Common myeloid progenitor, CD34-positive (primary cell): ENCODE data around the gene FKBP15.

ENCODE experiments used
- CTCF ChIA-PET: fragments of 350-600 bp; sonication (Branson Sonifier 250); formaldehyde crosslinking; loops from one replicate; lab custom pipeline; 2021; ENCODE audit warnings: antibody characterized with exemption; lab: Charles Lee
- POLR2A ChIA-PET: fragments of 350-600 bp; sonication (Branson Sonifier 250); formaldehyde crosslinking; loops from one replicate; lab custom pipeline; 2021; ENCODE audit warnings: antibody characterized with exemption; lab: Charles Lee
- DNase-seq, 3 donors: peaks; one replicate each; pipeline versions ENCODE4 v3.0.0 to v3.0.0-alpha.2; 2013
- H3K27ac ChIP-seq, 2 experiments: 1 replicate in 1 of 2; 2 replicates in 1 of 2; pipeline ENCODE4 v1.7.0; 2013; ENCODE audit warnings: inconsistent platforms in 2 of 2, low read length in 2 of 2, mild to moderate bottlenecking in 2 of 2, low read depth in 1 of 2, moderate library complexity in 1 of 2; ENCODE audit not compliant: severe bottlenecking in 2 of 2, insufficient read depth in 1 of 2, poor library complexity in 1 of 2
- H3K27me3 ChIP-seq, 5 experiments: replicated peaks in 2 of 5; 1 replicate in 3 of 5; 2 replicates in 2 of 5; pipeline versions ENCODE4 v1.6.1 to v1.7.0; 2013; ENCODE audit warnings: low read length in 4 of 5, mild to moderate bottlenecking in 2 of 5, moderate library complexity in 2 of 5, inconsistent platforms in 1 of 5; ENCODE audit not compliant: insufficient read depth in 5 of 5, control insufficient read depth in 4 of 5
- H3K36me3 ChIP-seq, 4 experiments: 1 replicate in 2 of 4; 2 replicates in 2 of 4; pipeline versions ENCODE4 v1.6.1 to v1.7.0; 2013; ENCODE audit warnings: low read length in 3 of 4, control low read depth in 1 of 4, mild to moderate bottlenecking in 1 of 4; ENCODE audit not compliant: control insufficient read depth in 4 of 4, insufficient read depth in 4 of 4
- H3K4me1 ChIP-seq, 4 experiments: 1 replicate in 3 of 4; 2 replicates in 1 of 4; pipeline versions ENCODE4 v1.6.1 to v1.7.1; 2013; ENCODE audit warnings: low read length in 3 of 4, mild to moderate bottlenecking in 3 of 4, control low read depth in 1 of 4, inconsistent platforms in 1 of 4, moderate library complexity in 1 of 4; ENCODE audit not compliant: control insufficient read depth in 4 of 4, insufficient read depth in 4 of 4; ENCODE audit errors: control extremely low read depth in 1 of 4
- H3K4me3 ChIP-seq, 7 experiments: 1 replicate in 4 of 7; 2 replicates in 3 of 7; pipeline versions ENCODE4 v1.5.1 to v1.7.0; 2013; ENCODE audit warnings: mild to moderate bottlenecking in 7 of 7, low read length in 6 of 7, moderate library complexity in 6 of 7, inconsistent platforms in 2 of 7, low read depth in 2 of 7, control low read depth in 1 of 7; ENCODE audit not compliant: insufficient read depth in 4 of 7, control insufficient read depth in 1 of 7; ENCODE audit errors: extremely low read depth in 1 of 7
- H3K9me3 ChIP-seq, 5 experiments: 1 replicate in 4 of 5; 2 replicates in 1 of 5; pipeline versions ENCODE4 v1.6.1 to v1.7.1; 2013; ENCODE audit warnings: low read length in 4 of 5, mild to moderate bottlenecking in 2 of 5, inconsistent platforms in 1 of 5, low read depth in 1 of 5, moderate library complexity in 1 of 5; ENCODE audit not compliant: control insufficient read depth in 4 of 5, insufficient read depth in 2 of 5; ENCODE audit errors: control extremely low read depth in 1 of 5
- WGBS: methylation state at CpG from one replicate; pipeline ENCODE4 v1.1.5; 2013; ENCODE audit not compliant: insufficient coverage; 5-methylcytosine and 5-hydroxymethylcytosine counted together

Gene FKBP15

DNA sequence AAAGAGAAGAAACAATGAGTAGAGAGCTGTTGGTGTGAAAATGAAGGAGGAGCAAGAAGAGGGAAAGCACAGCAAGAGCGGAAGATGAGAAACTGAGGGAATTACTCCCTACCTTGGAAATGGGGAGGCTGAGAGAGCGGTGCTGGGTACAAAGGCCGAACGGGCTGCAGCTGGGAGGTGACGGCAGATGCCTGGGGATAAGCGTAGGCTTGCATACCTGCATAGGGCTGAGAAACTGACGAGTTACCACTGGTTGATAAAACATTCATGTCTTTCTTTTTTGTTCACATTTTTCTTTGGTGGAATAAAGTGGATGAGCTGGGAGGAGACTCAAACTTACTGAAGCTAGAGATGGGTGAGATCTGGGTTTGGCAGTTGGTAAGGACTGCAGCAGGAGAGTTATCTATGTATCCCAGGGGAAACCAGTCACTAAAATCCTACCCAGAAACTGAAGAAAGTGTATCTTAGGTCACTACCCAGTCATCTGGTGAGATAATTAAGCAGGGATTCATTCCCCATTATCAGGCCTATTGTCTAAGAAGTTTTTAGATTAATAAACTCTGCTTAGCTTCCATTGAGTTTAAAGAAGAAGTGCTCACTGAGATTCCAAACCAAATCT lies 34.8 kb downstream of the FKBP15 start:
- H3K4me1 ChIP-seq = peaks cover 0 to 10% (median 0%) of the 10 kb centered on the region in 4 experiments
- 98% methylated on average over 7 of the region's 7 CpGs for WGBS
- no peaks in the 10 kb centered on the region for H3K27me3 ChIP-seq
- H3K4me3 ChIP-seq = no peak overlapping the region
- ChIA-PET POLR2A (interaction anchor here (0.6 kb wide), 1 partner anchor 338 kb away, joined by 3 read pairs; no protein-coding TSS in a partner anchor), CTCF (no interaction called here)
- no peaks in the 10 kb centered on the region for H3K9me3 ChIP-seq
- no peak for DNase-seq
- peak overlapping the region in 1 of 2 experiments; percentile 1 for H3K27ac ChIP-seq
- peaks cover 24 to 85% (median 62%) of the 10 kb centered on the region in 4 experiments for H3K36me3 ChIP-seq

DNA sequence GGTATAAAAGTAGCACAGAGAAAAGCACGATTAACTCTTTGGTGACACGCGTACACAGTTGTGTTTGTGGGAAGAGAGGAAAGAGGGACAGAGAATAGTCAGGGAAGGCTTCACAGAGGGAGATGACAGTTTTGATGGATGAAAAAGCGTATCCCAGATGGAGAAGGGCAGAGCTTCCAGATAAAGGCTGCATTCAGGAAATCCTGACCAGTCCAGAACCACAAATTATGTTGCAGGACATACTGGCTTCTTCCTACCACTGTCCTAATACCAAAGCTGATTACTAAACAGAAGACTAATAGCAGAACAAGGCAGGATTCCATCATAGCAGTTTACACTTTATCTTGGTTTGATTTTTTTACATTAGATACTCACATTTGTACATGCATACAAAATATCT lies 35.8 kb downstream of the FKBP15 start:
- H3K27me3 ChIP-seq = no peaks in the 10 kb centered on the region
- H3K9me3 ChIP-seq = no peaks in the 10 kb centered on the region
- H3K4me1 ChIP-seq = peaks cover 0 to 10% (median 0%) of the 10 kb centered on the region in 4 experiments
- no peak overlapping the region for H3K27ac ChIP-seq
- H3K4me3 ChIP-seq = no peak overlapping the region
- ChIA-PET CTCF (interaction anchor here (0.8 to 1.0 kb wide), 2 partner anchors 9 to 11 kb away, joined by 3 read pairs; no protein-coding TSS in a partner anchor), POLR2A (no interaction called here)
- 96% methylated on average over 4 of the region's 4 CpGs for WGBS
- H3K36me3 ChIP-seq = peaks cover 24 to 90% (median 62%) of the 10 kb centered on the region in 4 experiments
- DNase-seq = no peak

DNA sequence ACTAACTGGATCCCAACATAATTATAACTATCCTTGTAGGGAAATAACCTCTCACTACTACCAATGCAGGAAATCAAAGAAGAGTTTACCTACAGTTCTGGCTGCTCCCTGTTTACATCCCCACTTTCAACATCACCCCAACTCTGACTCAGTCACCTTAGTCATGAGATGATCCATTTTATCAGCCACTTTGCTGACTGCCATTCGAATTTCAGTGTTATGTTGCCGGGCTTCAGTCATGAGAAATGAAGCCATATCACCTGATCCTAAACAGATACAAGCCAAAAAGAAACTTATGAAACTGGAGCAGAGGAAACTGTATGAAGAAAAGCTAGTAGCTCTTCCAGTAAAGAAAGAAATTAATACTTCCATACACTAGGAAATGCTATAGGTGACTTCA lies 36.5 kb downstream of the FKBP15 start:
- Histone ChIP-seq H3K27ac (no peak overlapping the region), H3K4me3 (no peak overlapping the region), H3K27me3 (no peaks in the 10 kb centered on the region), H3K36me3 (peaks cover 25 to 85% (median 60%) of the 10 kb centered on the region in 4 experiments), H3K9me3 (no peaks in the 10 kb centered on the region), H3K4me1 (peaks cover 0 to 10% (median 0%) of the 10 kb centered on the region in 4 experiments)
- CTCF ChIA-PET = interaction anchor here (0.8 to 1.0 kb wide), 2 partner anchors 8 to 10 kb away, joined by 3 read pairs; no protein-coding TSS in a partner anchor
- DNase-seq = no peak
- POLR2A ChIA-PET = no interaction called here
- no CpG with 5 or more reads among the region's 2 CpGs for WGBS

DNA sequence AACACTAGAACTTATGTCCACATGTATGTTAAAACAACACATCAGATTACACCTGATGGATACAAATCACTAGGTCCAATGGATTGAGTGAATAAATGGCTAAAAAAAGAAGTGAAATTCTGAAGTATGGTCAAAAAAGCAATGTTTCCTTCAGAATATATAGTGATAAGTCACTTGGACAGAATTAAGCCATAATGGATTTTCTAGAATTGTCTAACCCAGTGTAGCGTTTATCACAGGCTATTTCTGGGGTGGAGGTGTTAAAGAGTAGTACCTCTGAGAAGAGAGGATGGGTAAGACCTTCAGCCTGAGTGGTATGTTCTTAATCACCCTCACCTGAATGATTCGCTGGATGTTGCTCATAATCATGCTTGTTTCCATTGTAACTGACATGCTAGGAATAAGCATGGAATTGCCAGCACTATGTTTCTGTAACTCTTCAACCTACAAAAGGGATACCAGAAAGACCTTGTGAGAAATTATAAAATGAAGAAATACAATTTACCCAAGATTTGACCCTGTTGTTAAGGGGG lies 37.1 kb downstream of the FKBP15 start:
- Histone ChIP-seq H3K27me3 (no peaks in the 10 kb centered on the region), H3K9me3 (no peaks in the 10 kb centered on the region), H3K4me3 (no peak overlapping the region), H3K4me1 (peaks cover 0 to 10% (median 0%) of the 10 kb centered on the region in 4 experiments), H3K36me3 (peaks cover 25 to 85% (median 60%) of the 10 kb centered on the region in 4 experiments), H3K27ac (no peak overlapping the region)
- no peak for DNase-seq
- ChIA-PET CTCF (interaction anchor here (1.0 kb wide), 1 partner anchor 10 kb away, joined by 3 read pairs; no protein-coding TSS in a partner anchor), POLR2A (no interaction called here)
- 100% methylated on average over 1 of the region's 2 CpGs for WGBS

DNA sequence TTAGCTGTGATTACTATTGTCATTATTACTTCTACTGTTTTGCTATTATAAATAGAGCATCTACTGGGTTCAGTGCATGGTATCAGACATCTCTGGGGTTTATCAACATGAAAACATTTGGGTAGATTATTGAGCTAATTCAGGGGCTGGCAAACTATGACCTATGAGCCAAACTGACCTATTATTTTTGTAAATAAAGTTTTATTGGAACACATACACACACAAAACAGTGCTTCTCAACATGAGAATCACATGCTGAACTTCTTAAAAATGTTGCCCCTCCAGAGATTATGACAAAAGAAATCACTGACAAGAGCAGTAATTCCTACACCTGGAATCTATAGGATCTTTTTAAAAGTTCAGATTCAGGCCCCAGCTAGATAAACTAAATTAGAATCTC lies 39.9 kb downstream of the FKBP15 start:
- H3K27ac ChIP-seq = no peak overlapping the region
- no peak for DNase-seq
- H3K9me3 ChIP-seq = no peaks in the 10 kb centered on the region
- ChIA-PET CTCF (interaction anchor here (1.2 kb wide), 1 partner anchor 9 kb away, joined by 3 read pairs; no protein-coding TSS in a partner anchor), POLR2A (no interaction called here)
- no peak overlapping the region for H3K4me3 ChIP-seq
- H3K27me3 ChIP-seq = no peaks in the 10 kb centered on the region
- H3K36me3 ChIP-seq = peaks cover 30 to 87% (median 61%) of the 10 kb centered on the region in 4 experiments
- no peaks in the 10 kb centered on the region for H3K4me1 ChIP-seq

DNA sequence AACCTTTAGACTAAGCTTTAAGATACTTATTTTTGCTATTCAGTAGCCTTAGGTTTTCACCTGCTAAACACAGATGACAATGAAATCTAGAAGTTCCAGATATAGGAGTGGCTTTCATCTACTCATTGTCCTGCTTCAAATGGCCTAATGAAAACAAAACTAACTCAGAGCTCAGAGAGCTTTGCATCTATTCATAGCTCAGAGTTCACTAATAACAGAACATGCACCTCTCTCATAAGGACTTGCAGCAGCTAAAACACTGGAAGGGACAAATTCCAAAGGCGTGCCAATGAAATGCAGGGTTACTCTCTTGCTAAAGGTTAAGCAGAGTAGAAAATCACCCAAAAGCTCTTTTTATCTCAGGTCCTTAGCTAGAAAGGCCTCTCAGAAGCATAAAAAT lies 41.2 kb downstream of the FKBP15 start:
- Histone ChIP-seq H3K36me3 (peaks cover 23 to 81% (median 54%) of the 10 kb centered on the region in 4 experiments), H3K9me3 (no peaks in the 10 kb centered on the region), H3K27ac (peak overlapping the region in 1 of 2 experiments; percentile 50), H3K27me3 (no peaks in the 10 kb centered on the region), H3K4me3 (no peak overlapping the region), H3K4me1 (no peaks in the 10 kb centered on the region)
- 100% methylated on average over 1 of the region's 1 CpG for WGBS
- no peak for DNase-seq
- ChIA-PET CTCF (interaction anchor here (0.7 kb wide), 1 partner anchor 277 kb away, joined by 3 read pairs; no protein-coding TSS in a partner anchor), POLR2A (no interaction called here)

DNA sequence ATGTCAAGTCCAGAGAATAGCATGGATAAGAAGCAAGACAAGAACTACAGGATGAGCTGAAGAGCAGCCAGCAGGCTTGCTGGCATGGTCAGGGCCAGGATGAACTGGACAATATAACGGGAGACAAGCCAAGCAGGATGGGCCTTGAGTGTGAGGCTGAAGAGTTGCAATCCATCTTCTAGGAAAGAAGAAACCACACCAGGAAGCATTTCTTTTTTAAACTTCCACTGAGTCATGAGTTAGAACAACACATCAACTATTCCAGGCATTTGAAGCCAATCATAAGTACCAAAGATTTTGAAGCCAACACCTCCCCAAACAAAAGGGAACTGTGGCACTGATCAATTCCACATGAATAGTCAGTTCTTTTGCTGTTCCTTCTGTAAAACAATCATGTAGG lies 43.0 kb downstream of the FKBP15 start:
- no peak for DNase-seq
- 100% methylated on average over 1 of the region's 1 CpG for WGBS
- no peak overlapping the region for H3K4me3 ChIP-seq
- no peaks in the 10 kb centered on the region for H3K27me3 ChIP-seq
- H3K36me3 ChIP-seq = peaks cover 25 to 78% (median 51%) of the 10 kb centered on the region in 4 experiments
- POLR2A ChIA-PET = no interaction called here
- no peaks in the 10 kb centered on the region for H3K9me3 ChIP-seq
- CTCF ChIA-PET = no interaction called here
- H3K27ac ChIP-seq = no peak overlapping the region
- no peaks in the 10 kb centered on the region for H3K4me1 ChIP-seq
